Subcutaneous adipose tissue (tissue), 4 donors: Measurements from ENCODE around the gene PARP9. TPM values are rescaled to one million over a fixed set of nuclear protein-coding genes. Genes with fewer than 3 reads are reported as not detected.

ENCODE experiments used
- CTCF ChIP-seq: fragments of 450-650 bp; IDR thresholded peaks from one replicate; pipeline ENCODE4 v1.5.1; 2016; ENCODE audit warnings: low read depth, mild to moderate bottlenecking, control low read depth, antibody characterized with exemption, moderate library complexity
- total RNA-seq, 4 donors: library from RNA; depleted of rRNA; stranded (reverse); fragments of >200 nt; gene quantifications; one replicate each; pipeline ENCODE4 v1.1.0, GENCODE V29; 2016

PARP9 gene
- total RNA-seq, 4 donors from 2014 or later = 23.6 to 50.7 (median 31.3) TPM

- TF ChIP-seq CTCF = no peak
These were observed 53.1 kb downstream of the PARP9 start for GRCh38 chr3:122510878-122511535.

- no peak for TF ChIP-seq CTCF
These were observed 55.8 kb downstream of the PARP9 start for GRCh38 chr3:122508135-122508914.

GRCh38 chr3:122506450-122506849 lies 57.6 kb downstream of the PARP9 start:
- TF ChIP-seq CTCF = no peak

GRCh38 chr3:122505676-122506075 lies 58.4 kb downstream of the PARP9 start:
- TF ChIP-seq CTCF = no peak

GRCh38 chr3:122502941-122503340 lies 61.2 kb downstream of the PARP9 start:
- no peak for TF ChIP-seq CTCF

GRCh38 chr3:122502139-122502538 lies 62.0 kb downstream of the PARP9 start:
- no peak for TF ChIP-seq CTCF

- TF ChIP-seq CTCF = no peak
These were observed 65.9 kb downstream of the PARP9 start for GRCh38 chr3:122498152-122498551.
